ENCODE measurements around the gene HPRT1. TPM values are rescaled to one million over a fixed set of nuclear protein-coding genes. Genes with fewer than 3 reads are reported as not detected.

Gene HPRT1
- polyA plus RNA-seq, 3 donors from 2014 or later: 57.6 to 99.1 (median 74.1) TPM

- Mint-ChIP-seq H3K27ac (no peak overlapping the region), H3K4me1 (no peaks in the 10 kb centered on the region), H3K27me3 (ENCODE audit: low read depth in 3 of 3) (peaks cover 0 to 8% (median 3%) of the 10 kb centered on the region in 3 donors), H3K4me3 (no peak overlapping the region), H3K36me3 (no peaks in the 10 kb centered on the region), H3K9me3 (no peaks in the 10 kb centered on the region)
- no peak for DNase-seq
These were observed 77.4 kb downstream of the HPRT1 start for GRCh38 chrX:134537179-134537955.

- peaks cover 0 to 10% (median 3%) of the 10 kb centered on the region in 3 donors for H3K27me3 Mint-ChIP-seq (ENCODE audit: low read depth in 3 of 3)
- no peak overlapping the region for H3K27ac Mint-ChIP-seq
- H3K4me3 Mint-ChIP-seq: no peak overlapping the region
- DNase-seq: no peak
- H3K4me1 Mint-ChIP-seq: no peaks in the 10 kb centered on the region
- no peaks in the 10 kb centered on the region for H3K36me3 Mint-ChIP-seq
- H3K9me3 Mint-ChIP-seq: no peaks in the 10 kb centered on the region
These were observed 78.4 kb downstream of the HPRT1 start for GRCh38 chrX:134538316-134538715.

GRCh38 chrX:134541906-134542305, 81.9 kb downstream of the HPRT1 start:
- no peaks in the 10 kb centered on the region for H3K9me3 Mint-ChIP-seq
- H3K36me3 Mint-ChIP-seq: no peaks in the 10 kb centered on the region
- peaks cover 0 to 23% (median 14%) of the 10 kb centered on the region in 3 donors for H3K27me3 Mint-ChIP-seq (ENCODE audit: low read depth in 3 of 3)

GRCh38 chrX:134542485-134542884, 82.5 kb downstream of the HPRT1 start:
- Mint-ChIP-seq H3K27ac (no peak overlapping the region), H3K36me3 (no peaks in the 10 kb centered on the region), H3K4me3 (no peak overlapping the region), H3K4me1 (no peaks in the 10 kb centered on the region), H3K27me3 (ENCODE audit: low read depth in 3 of 3) (peaks cover 0 to 27% (median 16%) of the 10 kb centered on the region in 3 donors), H3K9me3 (no peaks in the 10 kb centered on the region)
- no peak for DNase-seq

More at GRCh38 chrX:134541906-134542305, 81.9 kb downstream of the HPRT1 start:
- no peaks in the 10 kb centered on the region for H3K4me1 Mint-ChIP-seq
- H3K27ac Mint-ChIP-seq: no peak overlapping the region
- no peak for DNase-seq
- no peak overlapping the region for H3K4me3 Mint-ChIP-seq

- Mint-ChIP-seq H3K4me3 (no peak overlapping the region), H3K36me3 (no peaks in the 10 kb centered on the region), H3K27ac (no peak overlapping the region), H3K27me3 (ENCODE audit: low read depth in 3 of 3) (peaks cover 1 to 33% (median 18%) of the 10 kb centered on the region in 3 donors), H3K4me1 (peaks cover 3 to 5% of the 10 kb centered on the region in 2 donors), H3K9me3 (no peaks in the 10 kb centered on the region)
- no peak for DNase-seq
These were observed 83.3 kb downstream of the HPRT1 start for GRCh38 chrX:134543288-134543687.

- peaks cover 8 to 40% (median 22%) of the 10 kb centered on the region in 3 donors for H3K27me3 Mint-ChIP-seq (ENCODE audit: low read depth in 3 of 3)
- peaks cover 11 to 13% of the 10 kb centered on the region in 2 donors for H3K4me1 Mint-ChIP-seq
- H3K4me3 Mint-ChIP-seq: no peak overlapping the region
- no peaks in the 10 kb centered on the region for H3K36me3 Mint-ChIP-seq
- no peak for DNase-seq
- H3K9me3 Mint-ChIP-seq: peaks cover 0 to 3% (median 0%) of the 10 kb centered on the region in 6 donors
- no peak overlapping the region for H3K27ac Mint-ChIP-seq
These were observed 84.2 kb downstream of the HPRT1 start for GRCh38 chrX:134544135-134544512.

GRCh38 chrX:134544513-134545151, 84.7 kb downstream of the HPRT1 start:
- Mint-ChIP-seq H3K27me3 (ENCODE audit: low read depth in 3 of 3) (peaks cover 8 to 41% (median 22%) of the 10 kb centered on the region in 3 donors), H3K4me3 (no peak overlapping the region), H3K36me3 (no peaks in the 10 kb centered on the region), H3K27ac (no peak overlapping the region), H3K9me3 (peaks cover 0 to 3% (median 0%) of the 10 kb centered on the region in 6 donors), H3K4me1 (peaks cover 13 to 15% of the 10 kb centered on the region in 2 donors)
- DNase-seq: no peak

- H3K27me3 Mint-ChIP-seq (ENCODE audit: low read depth in 3 of 3): peaks cover 13 to 50% (median 25%) of the 10 kb centered on the region in 3 donors
- H3K36me3 Mint-ChIP-seq: no peaks in the 10 kb centered on the region
- H3K4me3 Mint-ChIP-seq: no peak overlapping the region
- H3K4me1 Mint-ChIP-seq: peaks cover 22% of the 10 kb centered on the region in 2 donors
- peaks cover 0 to 5% (median 0%) of the 10 kb centered on the region in 6 donors for H3K9me3 Mint-ChIP-seq
- DNase-seq: no peak
- H3K27ac Mint-ChIP-seq: no peak overlapping the region
These were observed 85.5 kb downstream of the HPRT1 start for GRCh38 chrX:134545510-134545909.

- Mint-ChIP-seq H3K27me3 (ENCODE audit: low read depth in 3 of 3) (peaks cover 15 to 50% (median 26%) of the 10 kb centered on the region in 3 donors), H3K4me3 (no peak overlapping the region), H3K4me1 (peaks cover 23 to 24% of the 10 kb centered on the region in 2 donors), H3K27ac (no peak overlapping the region), H3K9me3 (peaks cover 0 to 5% (median 0%) of the 10 kb centered on the region in 6 donors), H3K36me3 (no peaks in the 10 kb centered on the region)
- DNase-seq: no peak
These were observed 86.2 kb downstream of the HPRT1 start for GRCh38 chrX:134546187-134546586.

- H3K9me3 Mint-ChIP-seq: peaks cover 0 to 5% (median 0%) of the 10 kb centered on the region in 6 donors
- H3K27ac Mint-ChIP-seq: no peak overlapping the region
- no peak overlapping the region for H3K4me3 Mint-ChIP-seq
- no peak for DNase-seq
- H3K27me3 Mint-ChIP-seq (ENCODE audit: low read depth in 3 of 3): peaks cover 15 to 55% (median 26%) of the 10 kb centered on the region in 3 donors
- peaks cover 23 to 24% of the 10 kb centered on the region in 2 donors for H3K4me1 Mint-ChIP-seq
- no peaks in the 10 kb centered on the region for H3K36me3 Mint-ChIP-seq
These were observed 87.2 kb downstream of the HPRT1 start for GRCh38 chrX:134547047-134547679.

GRCh38 chrX:134548257-134549201, 88.6 kb downstream of the HPRT1 start:
- Mint-ChIP-seq H3K4me3 (peak overlapping the region; percentile 78 to 87 (median 86)), H3K27ac (no peak overlapping the region), H3K4me1 (peaks cover 23 to 24% of the 10 kb centered on the region in 2 donors), H3K36me3 (no peaks in the 10 kb centered on the region), H3K27me3 (ENCODE audit: low read depth in 3 of 3) (peaks cover 15 to 57% (median 25%) of the 10 kb centered on the region in 3 donors), H3K9me3 (peaks cover 0 to 5% (median 0%) of the 10 kb centered on the region in 6 donors)
- peak in 2 of 3 donors; percentile 3 to 11 for DNase-seq

All from immature natural killer cell (primary cell).